ENCODE measurements around the gene ANKRD16.
A peak's percentile ranks its signal among the peaks of the same experiment; 100 is the strongest.
"Not testable (repeated sequence)": the region's sequence is repeated elsewhere in the genome, so short reads cannot be mapped to it uniquely, and the experiment has no call there.

The ANKRD16 gene

GRCh38 chr10:5858811-5859210 is 30.9 kb downstream of the ANKRD16 start:
- H3K4me3 ChIP-seq (ENCODE audit: low read depth, low read length) = no peak overlapping the region
- no peak for DNase-seq (ENCODE audit: low read depth)
- TF ChIP-seq, protein P1, sequence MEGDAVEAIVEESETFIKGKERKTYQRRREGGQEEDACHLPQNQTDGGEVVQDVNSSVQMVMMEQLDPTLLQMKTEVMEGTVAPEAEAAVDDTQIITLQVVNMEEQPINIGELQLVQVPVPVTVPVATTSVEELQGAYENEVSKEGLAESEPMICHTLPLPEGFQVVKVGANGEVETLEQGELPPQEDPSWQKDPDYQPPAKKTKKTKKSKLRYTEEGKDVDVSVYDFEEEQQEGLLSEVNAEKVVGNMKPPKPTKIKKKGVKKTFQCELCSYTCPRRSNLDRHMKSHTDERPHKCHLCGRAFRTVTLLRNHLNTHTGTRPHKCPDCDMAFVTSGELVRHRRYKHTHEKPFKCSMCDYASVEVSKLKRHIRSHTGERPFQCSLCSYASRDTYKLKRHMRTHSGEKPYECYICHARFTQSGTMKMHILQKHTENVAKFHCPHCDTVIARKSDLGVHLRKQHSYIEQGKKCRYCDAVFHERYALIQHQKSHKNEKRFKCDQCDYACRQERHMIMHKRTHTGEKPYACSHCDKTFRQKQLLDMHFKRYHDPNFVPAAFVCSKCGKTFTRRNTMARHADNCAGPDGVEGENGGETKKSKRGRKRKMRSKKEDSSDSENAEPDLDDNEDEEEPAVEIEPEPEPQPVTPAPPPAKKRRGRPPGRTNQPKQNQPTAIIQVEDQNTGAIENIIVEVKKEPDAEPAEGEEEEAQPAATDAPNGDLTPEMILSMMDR (IDR thresholded peaks at IDR 0.05; ENCODE audit: insufficient read depth, low read depth, low read length, missing control alignments) = no peak

- TF ChIP-seq, protein P1 (IDR thresholded peaks at IDR 0.05; ENCODE audit: insufficient read depth, low read depth, low read length, missing control alignments) = no peak
- H3K4me3 ChIP-seq (ENCODE audit: low read depth, low read length) = no peak overlapping the region
- no peak for DNase-seq (ENCODE audit: low read depth)
These were observed 33.0 kb downstream of the ANKRD16 start for GRCh38 chr10:5856701-5857004.

GRCh38 chr10:5855979-5856700 is 33.6 kb downstream of the ANKRD16 start:
- no peak for DNase-seq (ENCODE audit: low read depth)
- TF ChIP-seq, protein P1 (IDR thresholded peaks at IDR 0.05; ENCODE audit: insufficient read depth, low read depth, low read length, missing control alignments) = no peak
- no peak overlapping the region for H3K4me3 ChIP-seq (ENCODE audit: low read depth, low read length)

DNA sequence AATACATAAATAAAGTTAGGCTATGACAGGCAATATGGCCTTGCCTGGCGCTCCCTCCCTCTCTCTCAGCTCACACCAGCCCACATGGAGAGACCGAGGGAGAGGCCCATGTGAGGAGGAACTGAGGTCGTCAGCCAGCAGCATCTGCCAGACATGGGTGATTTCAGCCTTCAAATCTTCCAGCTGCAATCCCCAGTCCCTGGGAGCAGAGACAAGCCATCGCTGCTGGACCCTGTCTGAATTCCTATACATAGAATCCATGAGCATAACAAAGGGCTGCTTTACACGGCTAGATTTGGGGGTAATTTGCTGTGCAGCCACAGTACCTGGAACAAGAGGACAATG is 35.6 kb downstream of the ANKRD16 start:
- no peak for DNase-seq (ENCODE audit: low read depth)
- TF ChIP-seq, protein P1 (IDR thresholded peaks at IDR 0.05; ENCODE audit: insufficient read depth, low read depth, low read length, missing control alignments) = no peak
- no peak overlapping the region for H3K4me3 ChIP-seq (ENCODE audit: low read depth, low read length)

DNA sequence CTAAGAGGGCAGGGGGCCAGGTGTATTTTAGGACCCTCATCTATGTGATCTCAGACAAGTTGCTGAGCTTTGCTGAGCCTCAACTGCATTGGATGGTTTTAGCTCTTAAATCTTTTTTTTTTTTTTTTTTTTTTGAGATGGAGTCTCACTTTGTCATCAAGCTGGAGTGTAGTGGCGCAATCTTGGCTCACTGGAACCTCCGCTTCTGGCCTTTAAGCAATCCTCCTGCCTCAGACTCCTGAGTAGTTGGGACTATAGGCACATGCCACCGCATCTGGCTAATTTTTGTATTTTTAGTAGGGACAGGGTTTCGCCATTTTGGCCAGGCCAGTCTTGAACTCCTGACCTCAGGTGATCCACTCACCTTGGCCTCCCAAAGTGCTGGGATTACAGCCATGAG is 43.0 kb downstream of the ANKRD16 start:
- H3K4me3 ChIP-seq (ENCODE audit: low read depth, low read length) = not testable (repeated sequence)

GRCh38 chr10:5844345-5845055 is 45.2 kb downstream of the ANKRD16 start:
- peak overlapping the region; percentile 2; the same call in 1 of the 2 replicates for H3K4me3 ChIP-seq (ENCODE audit: low read depth, low read length)

More for the DNA sequence above, 43.0 kb downstream of the ANKRD16 start:
- not testable (repeated sequence) for DNase-seq (ENCODE audit: low read depth)

DNA sequence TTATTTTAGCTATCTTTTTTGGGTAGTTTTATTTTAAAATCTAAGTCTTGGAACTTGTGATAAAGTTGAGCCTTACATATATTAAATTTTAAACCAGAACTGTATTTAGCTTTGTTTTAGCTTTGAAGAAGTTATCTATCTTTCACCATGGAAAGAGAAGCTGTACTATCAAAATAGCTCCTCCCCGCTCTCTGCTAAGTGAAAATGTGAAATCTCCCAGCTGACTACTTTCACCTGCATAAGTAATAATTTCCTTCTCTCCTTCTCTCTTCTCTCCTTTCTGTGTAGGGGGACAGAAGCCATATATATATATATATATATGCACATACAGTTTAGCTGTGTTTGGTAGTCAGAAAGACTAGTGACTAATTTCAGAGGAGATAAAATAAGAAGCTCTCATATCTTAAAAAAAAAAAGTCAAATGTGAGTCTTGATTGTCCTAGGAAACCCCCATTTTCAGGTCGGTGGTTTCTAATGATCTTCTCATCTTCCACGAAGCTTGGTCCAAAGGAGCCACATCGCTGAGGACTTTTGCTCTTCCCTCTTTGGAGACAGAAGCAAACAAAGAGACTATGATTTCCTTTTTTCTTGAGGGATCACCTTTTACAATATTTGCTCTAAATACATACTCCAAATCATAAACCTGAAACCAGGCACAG is 45.9 kb downstream of the ANKRD16 start:
- DNase-seq (ENCODE audit: low read depth) = peak; percentile 51
- TF ChIP-seq, protein P1 (IDR thresholded peaks at IDR 0.05; ENCODE audit: insufficient read depth, low read depth, low read length, missing control alignments) = no peak
- peak overlapping the region; percentile 22; the same call in 1 of the 2 replicates for H3K4me3 ChIP-seq (ENCODE audit: low read depth, low read length)

More at GRCh38 chr10:5844345-5845055, 45.2 kb downstream of the ANKRD16 start:
- peak; percentile 42 for DNase-seq (ENCODE audit: low read depth)
- TF ChIP-seq, protein P1 (IDR thresholded peaks at IDR 0.05; ENCODE audit: insufficient read depth, low read depth, low read length, missing control alignments) = no peak

Measured in GM12865 (cell line).